Measurements from ENCODE around the gene SPEF2.

Gene SPEF2

DNA sequence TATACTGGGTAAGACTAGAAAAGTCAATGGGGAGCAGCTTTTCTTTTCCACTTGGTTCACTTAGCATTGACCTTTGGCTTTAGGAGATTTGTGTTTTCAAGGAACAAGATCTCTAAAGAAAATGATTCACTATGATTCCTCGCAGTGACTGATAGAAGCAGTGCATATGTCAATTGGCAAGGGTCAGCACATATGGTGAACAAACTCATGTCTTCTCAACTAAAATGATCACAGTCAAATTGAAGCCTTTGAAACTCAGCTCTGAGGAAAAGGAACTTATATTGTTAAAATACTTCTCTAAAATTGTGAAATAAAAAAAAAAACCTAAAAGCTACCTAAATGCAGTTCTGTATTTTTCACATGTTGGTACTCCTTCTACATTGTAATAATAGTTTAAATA, 195.9 kb downstream of the SPEF2 start:
- TF ChIP-seq, protein P1, sequence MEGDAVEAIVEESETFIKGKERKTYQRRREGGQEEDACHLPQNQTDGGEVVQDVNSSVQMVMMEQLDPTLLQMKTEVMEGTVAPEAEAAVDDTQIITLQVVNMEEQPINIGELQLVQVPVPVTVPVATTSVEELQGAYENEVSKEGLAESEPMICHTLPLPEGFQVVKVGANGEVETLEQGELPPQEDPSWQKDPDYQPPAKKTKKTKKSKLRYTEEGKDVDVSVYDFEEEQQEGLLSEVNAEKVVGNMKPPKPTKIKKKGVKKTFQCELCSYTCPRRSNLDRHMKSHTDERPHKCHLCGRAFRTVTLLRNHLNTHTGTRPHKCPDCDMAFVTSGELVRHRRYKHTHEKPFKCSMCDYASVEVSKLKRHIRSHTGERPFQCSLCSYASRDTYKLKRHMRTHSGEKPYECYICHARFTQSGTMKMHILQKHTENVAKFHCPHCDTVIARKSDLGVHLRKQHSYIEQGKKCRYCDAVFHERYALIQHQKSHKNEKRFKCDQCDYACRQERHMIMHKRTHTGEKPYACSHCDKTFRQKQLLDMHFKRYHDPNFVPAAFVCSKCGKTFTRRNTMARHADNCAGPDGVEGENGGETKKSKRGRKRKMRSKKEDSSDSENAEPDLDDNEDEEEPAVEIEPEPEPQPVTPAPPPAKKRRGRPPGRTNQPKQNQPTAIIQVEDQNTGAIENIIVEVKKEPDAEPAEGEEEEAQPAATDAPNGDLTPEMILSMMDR (IDR thresholded peaks at IDR 0.05), result no peak
- no peaks in the 10 kb centered on the region for H3K4me1 ChIP-seq
- DNase-seq, result no peak
- no peaks in the 10 kb centered on the region for H3K27me3 ChIP-seq
- no peaks in the 10 kb centered on the region for H3K36me3 ChIP-seq
- no peak overlapping the region for H3K4me3 ChIP-seq
- no peak overlapping the region for H3K27ac ChIP-seq
- intact Hi-C loops (cut with DNase I; ENCODE audit: low total_unique reads), result no loop called here
- H3K9me3 ChIP-seq, result no peaks in the 10 kb centered on the region

DNA sequence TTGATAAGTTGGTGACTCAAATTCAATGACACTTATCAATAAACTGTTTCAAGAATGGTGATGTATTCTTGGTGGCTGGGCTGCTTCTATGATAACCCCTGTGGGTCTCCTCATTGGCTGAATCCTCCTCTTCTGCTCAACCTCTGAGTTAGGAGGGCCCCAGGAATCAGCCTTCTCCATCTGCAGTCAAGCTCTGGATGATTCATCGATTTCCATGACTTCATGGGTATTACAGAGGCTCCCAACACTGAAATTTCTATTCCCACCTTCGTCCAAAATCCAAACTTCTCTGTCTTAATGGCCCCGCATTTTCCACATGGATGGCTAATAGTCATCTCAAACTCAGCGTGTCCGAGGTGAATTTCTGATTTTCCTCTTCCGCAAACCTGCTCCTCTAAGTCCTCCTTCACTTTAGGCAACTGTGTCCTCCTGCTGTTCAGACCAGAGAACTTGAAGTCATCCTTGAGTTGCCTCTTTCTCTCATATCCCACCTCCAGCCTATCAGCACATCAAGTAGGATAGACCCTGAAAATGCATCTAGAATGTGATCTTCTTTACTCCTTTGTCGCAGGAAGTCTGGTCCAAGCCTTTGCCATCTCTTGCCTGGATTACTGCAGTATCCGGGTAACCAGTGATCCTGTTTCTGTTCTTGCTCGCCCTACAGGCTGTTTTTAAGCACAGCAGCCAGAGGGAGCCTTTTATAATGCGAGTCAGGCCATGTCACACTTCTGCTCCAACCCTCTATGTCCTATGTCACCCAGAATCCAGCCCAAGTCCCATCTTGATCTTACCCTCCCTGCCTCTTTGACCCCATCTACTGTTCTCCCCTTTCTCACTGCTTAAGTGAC, 197.7 kb downstream of the SPEF2 start:
- intact Hi-C loops (cut with DNase I; ENCODE audit: low total_unique reads), result no loop called here
- TF ChIP-seq, protein P1 (IDR thresholded peaks at IDR 0.05), result no peak
- Histone ChIP-seq H3K4me1 (no peaks in the 10 kb centered on the region), H3K9me3 (no peaks in the 10 kb centered on the region), H3K27me3 (no peaks in the 10 kb centered on the region), H3K27ac (no peak overlapping the region), H3K4me3 (no peak overlapping the region), H3K36me3 (no peaks in the 10 kb centered on the region)
- no peak for DNase-seq

DNA sequence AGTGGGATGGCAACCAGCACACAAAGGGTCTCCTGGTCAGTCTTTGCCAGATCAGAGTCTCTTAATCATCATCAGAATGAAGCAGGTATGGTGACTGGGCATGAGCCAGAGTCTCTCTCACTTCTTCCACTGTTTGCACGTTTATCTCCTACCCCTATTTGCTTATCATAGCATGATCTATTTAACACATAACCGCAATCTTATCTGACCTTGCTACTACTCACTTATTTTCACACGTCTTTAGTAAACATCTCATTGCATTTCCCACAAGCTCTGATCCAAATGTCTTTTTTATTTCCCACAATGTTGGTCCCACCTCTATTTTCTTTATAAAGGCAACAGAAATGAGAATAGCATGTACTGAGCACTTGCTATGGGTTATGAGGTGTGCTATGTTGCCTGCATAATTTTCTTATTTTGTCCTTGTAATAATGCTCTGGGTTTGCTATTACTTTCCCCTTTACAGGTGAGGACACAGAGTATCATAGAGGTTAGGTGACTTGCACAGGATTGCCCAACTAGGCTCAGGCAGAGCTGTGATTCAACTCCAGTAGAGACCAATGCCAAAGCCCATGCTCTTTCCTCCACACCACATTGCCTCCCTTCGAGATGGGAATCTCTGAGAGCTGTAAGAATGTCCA, 199.3 kb downstream of the SPEF2 start:
- Histone ChIP-seq H3K4me1 (no peaks in the 10 kb centered on the region), H3K27ac (no peak overlapping the region), H3K27me3 (no peaks in the 10 kb centered on the region), H3K9me3 (no peaks in the 10 kb centered on the region), H3K4me3 (no peak overlapping the region), H3K36me3 (no peaks in the 10 kb centered on the region)
- no peak for DNase-seq
- TF ChIP-seq, protein P1 (IDR thresholded peaks at IDR 0.05), result no peak
- intact Hi-C loops (cut with DNase I; ENCODE audit: low total_unique reads), result no loop called here

DNA sequence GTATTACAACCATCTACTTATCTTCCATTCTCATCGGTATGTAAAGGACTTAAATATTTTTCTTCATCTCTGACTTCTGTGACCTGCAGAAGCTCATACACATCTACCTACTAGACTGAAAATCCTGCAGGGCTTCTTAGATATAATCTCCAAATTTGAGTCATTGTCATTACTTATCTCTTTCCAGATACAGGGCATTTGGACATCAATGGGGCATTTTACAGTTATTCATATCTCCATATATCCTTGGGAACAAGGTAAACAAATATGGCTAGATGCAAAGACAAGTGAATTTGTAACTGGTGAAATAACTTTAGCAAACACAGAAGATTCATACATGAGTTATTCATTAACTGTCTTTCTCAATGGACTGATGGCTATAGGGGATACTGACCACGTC, 201.4 kb downstream of the SPEF2 start:
- no peak overlapping the region for H3K27ac ChIP-seq
- no peaks in the 10 kb centered on the region for H3K36me3 ChIP-seq
- DNase-seq, result no peak
- intact Hi-C loops (cut with DNase I; ENCODE audit: low total_unique reads), result no loop called here
- TF ChIP-seq, protein P1 (IDR thresholded peaks at IDR 0.05), result no peak
- no peaks in the 10 kb centered on the region for H3K27me3 ChIP-seq
- no peaks in the 10 kb centered on the region for H3K4me1 ChIP-seq
- H3K9me3 ChIP-seq, result no peaks in the 10 kb centered on the region
- H3K4me3 ChIP-seq, result no peak overlapping the region

DNA sequence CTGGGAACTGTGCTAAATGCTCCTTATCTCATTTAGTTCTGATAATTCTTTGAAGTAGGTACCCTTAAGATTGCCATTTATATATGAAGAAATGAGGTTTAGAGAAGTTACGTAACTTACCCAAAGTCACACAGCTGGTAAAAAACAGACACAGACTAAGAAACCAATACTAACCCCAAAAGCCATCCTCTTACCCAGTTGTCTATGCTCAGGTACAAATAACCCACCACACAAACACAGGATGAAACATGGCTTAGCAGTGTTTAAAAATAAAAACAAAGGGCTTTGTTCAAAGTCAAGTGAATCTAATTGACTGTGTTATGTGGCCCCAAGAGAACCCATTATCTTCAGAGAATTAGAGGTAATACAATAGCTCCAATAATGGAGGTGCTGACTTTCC, 202.0 kb downstream of the SPEF2 start:
- no peaks in the 10 kb centered on the region for H3K36me3 ChIP-seq
- no peaks in the 10 kb centered on the region for H3K4me1 ChIP-seq
- H3K4me3 ChIP-seq, result no peak overlapping the region
- intact Hi-C loops (cut with DNase I; ENCODE audit: low total_unique reads), result no loop called here
- no peaks in the 10 kb centered on the region for H3K27me3 ChIP-seq
- no peak for DNase-seq
- no peaks in the 10 kb centered on the region for H3K9me3 ChIP-seq
- TF ChIP-seq, protein P1 (IDR thresholded peaks at IDR 0.05), result no peak
- no peak overlapping the region for H3K27ac ChIP-seq
